Chondrocyte (in vitro differentiated cells): ENCODE measurements around the gene CCZ1. TPM values are rescaled to one million over a fixed set of nuclear protein-coding genes. Genes with fewer than 3 reads are reported as not detected.
"Not testable (repeated sequence)": the region's sequence is repeated elsewhere in the genome, so short reads cannot be mapped to it uniquely, and the experiment has no call there.

Experiments
- DNase-seq: peaks from one replicate; pipeline ENCODE4 v3.0.0; 2021; ENCODE audit warnings: mixed read lengths, low spot score
- H3K27ac Mint-ChIP-seq: one replicate; pipeline ENCODE4 v1.8.0; 2021; ENCODE audit warnings: mild to moderate bottlenecking, moderate library complexity, mixed read lengths; ENCODE audit not compliant: unreplicated experiment
- H3K27me3 Mint-ChIP-seq: 2 replicates; pipeline ENCODE4 v1.8.0; 2021; ENCODE audit warnings: low read depth, mixed read lengths
- H3K36me3 Mint-ChIP-seq: 2 replicates; pipeline ENCODE4 v1.8.0; 2021; ENCODE audit warnings: low read depth, mixed read lengths
- H3K4me1 Mint-ChIP-seq: 2 replicates; pipeline ENCODE4 v1.8.0; 2021; ENCODE audit warnings: low read depth, mild to moderate bottlenecking, mixed read lengths
- H3K4me3 Mint-ChIP-seq: one replicate; pipeline ENCODE4 v1.8.0; 2021; ENCODE audit warnings: mild to moderate bottlenecking, moderate library complexity, mixed read lengths; ENCODE audit not compliant: unreplicated experiment
- H3K9me3 Mint-ChIP-seq: 2 replicates; pipeline ENCODE4 v1.8.0; 2021; ENCODE audit warnings: low read depth, mixed read lengths
- total RNA-seq: library from RNA; stranded (reverse); gene quantifications from 3 replicates; pipeline ENCODE4 v1.2.1, GENCODE V29; 2021

Gene CCZ1
- total RNA-seq, 1 donor from 2014 or later = 125 TPM

DNA sequence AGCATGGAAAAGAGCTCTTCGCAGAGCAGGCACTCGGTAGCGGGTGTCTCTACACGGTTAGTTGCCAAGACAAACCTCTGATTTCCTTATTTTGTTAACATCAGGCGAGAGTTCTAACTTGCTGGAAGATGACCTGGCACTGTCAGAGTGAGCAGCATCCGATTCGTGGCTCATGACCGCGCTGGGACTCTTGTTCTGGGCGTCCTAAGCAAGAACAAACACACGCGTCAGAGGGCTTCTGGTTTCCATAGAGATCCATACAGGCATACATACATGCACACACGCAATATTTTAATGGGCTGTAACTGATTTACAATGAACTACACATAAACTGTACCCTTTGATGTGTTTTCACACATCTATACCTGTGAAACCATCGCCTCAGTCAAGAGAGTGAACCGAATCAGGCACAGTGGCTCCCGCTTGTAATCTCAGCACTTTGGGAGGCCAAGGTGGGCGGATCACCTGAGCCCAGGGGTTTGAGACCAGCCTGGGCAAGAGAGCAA lies 36.5 kb downstream of the CCZ1 start:
- not testable (repeated sequence) for H3K27ac Mint-ChIP-seq, H3K27me3 Mint-ChIP-seq, H3K4me3 Mint-ChIP-seq, H3K4me1 Mint-ChIP-seq, DNase-seq, H3K36me3 Mint-ChIP-seq, H3K9me3 Mint-ChIP-seq

DNA sequence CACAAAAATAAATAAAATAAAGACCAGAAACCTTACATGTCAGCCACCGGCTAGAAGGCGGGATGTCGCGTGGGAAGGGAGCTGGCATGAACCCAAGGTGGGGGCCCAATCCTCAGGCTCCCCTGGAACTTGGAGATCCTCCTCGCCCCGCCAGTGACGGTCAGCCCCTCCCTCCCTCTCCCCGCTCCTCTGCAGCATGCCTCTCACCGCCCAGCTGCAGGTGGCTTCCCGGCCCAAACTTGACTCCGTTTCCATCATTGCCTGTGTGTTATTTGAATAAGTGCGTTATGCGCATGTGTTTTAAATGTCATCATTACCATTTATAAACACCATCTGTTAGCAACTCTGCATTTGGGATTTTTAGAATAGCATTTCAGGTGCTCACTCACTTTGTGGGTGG lies 64.7 kb downstream of the CCZ1 start:
- DNase-seq, H3K27ac Mint-ChIP-seq, H3K4me3 Mint-ChIP-seq, H3K36me3 Mint-ChIP-seq, H3K4me1 Mint-ChIP-seq, H3K9me3 Mint-ChIP-seq, H3K27me3 Mint-ChIP-seq: not testable (repeated sequence)

DNA sequence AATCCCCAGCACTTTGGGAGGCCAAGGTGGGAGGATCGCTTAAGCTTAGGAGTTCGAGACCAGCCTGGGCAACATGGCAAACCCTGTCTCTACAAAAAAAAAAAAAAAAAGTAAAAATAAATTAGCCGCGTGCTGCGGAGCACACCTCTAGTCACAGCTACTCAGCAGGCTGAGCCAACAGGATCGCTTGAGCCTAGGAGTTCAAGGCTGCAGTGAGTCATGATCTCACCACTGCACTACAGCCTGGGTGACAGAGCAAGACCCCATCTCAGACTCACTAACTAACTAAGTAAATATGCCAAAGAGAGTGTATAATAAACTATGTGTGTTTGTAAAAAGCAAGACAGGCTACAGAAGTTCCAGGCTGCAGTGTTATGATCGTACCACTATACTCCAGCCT lies 65.3 kb downstream of the CCZ1 start:
- not testable (repeated sequence) for H3K9me3 Mint-ChIP-seq, H3K4me3 Mint-ChIP-seq, H3K27me3 Mint-ChIP-seq, H3K4me1 Mint-ChIP-seq, H3K27ac Mint-ChIP-seq, DNase-seq, H3K36me3 Mint-ChIP-seq

DNA sequence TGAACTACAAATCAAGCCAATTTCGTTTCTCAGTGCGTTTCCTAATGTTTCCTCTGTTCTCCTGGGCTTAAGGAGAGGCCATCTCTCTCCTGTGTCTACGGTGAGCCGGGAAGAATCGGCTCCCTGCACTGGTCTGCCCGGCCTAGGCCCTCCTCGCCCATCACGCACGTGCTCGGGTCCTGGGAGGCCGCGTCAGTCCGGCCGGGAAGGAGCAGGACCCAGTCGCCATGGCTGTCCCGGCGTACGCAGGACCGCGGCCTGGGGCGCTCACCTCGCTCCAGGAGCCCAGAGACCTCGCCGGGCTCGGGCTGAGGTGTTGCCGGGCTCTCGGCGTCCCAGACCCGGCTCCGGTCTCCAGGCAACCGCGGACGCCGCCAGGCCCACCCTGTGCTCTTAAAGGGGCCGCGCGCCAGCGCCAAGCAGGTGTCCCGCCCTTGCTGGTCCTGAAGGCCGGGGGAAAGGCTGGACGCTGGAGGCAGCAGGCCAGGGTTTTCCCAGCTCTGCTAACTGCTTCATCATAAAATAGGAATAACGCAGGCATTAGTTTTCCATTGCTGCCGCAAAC lies 71.9 kb downstream of the CCZ1 start, which contains the start of gene RSPH10B:
Gene RSPH10B, minus strand, starts transcription at position 343 of the 565 bp plus-strand sequence. CDS start 3,573 bp downstream, outside the sequence.
- not testable (repeated sequence) for H3K27ac Mint-ChIP-seq, DNase-seq, H3K36me3 Mint-ChIP-seq, H3K27me3 Mint-ChIP-seq, H3K4me3 Mint-ChIP-seq, H3K9me3 Mint-ChIP-seq, H3K4me1 Mint-ChIP-seq

DNA sequence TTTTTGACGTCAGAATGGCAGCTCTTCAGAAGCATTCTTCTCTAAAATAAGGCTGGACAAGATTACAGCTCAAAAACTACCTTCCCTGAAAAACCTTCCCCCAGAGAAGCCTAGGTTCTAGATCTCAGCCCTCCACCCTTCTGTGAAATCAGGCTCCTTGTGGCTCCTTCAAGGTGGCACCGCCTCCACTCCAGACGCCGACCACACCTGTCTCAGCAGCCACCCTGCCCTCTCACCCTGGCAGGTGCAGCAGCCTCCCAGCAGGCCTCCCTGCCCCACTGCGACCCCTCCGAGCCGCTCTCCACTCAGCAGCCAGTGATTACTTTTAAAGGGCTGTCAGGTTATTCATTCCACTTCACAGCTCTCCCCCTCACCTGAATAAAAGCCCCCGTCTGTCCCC lies 75.0 kb downstream of the CCZ1 start:
- not testable (repeated sequence) for H3K27me3 Mint-ChIP-seq, H3K36me3 Mint-ChIP-seq, H3K27ac Mint-ChIP-seq, H3K4me1 Mint-ChIP-seq, H3K4me3 Mint-ChIP-seq, H3K9me3 Mint-ChIP-seq, DNase-seq

Other genes starting within 250 kb of the CCZ1 start
- gene RNF216, start 117.1 kb upstream of the CCZ1 start, total RNA-seq = 45.4 to 46.9 TPM (median 46.5 TPM) in 3 replicates
- not detected in 3 replicates for gene OCM, start 17.9 kb upstream of the CCZ1 start, total RNA-seq
- gene RSPH10B, start 72.0 kb downstream of the CCZ1 start, total RNA-seq = not detected in 3 replicates
- 15.3 to 17.0 TPM (median 16.0 TPM) in 3 replicates for gene PMS2, start 110.3 kb downstream of the CCZ1 start, total RNA-seq
- gene AIMP2, start 110.5 kb downstream of the CCZ1 start, total RNA-seq = 31.6 to 49.8 TPM (median 49.7 TPM) in 3 replicates
- not detected in 3 replicates for gene ANKRD61, start 132.6 kb downstream of the CCZ1 start, total RNA-seq
- 79.0 to 94.8 TPM (median 79.6 TPM) in 3 replicates for gene EIF2AK1, start 160.4 kb downstream of the CCZ1 start, total RNA-seq
- gene USP42, start 206.2 kb downstream of the CCZ1 start, total RNA-seq = 10.8 to 11.9 TPM (median 11.0 TPM) in 3 replicates